Endothelial cell (in vitro differentiated cells): ENCODE results near the gene RPS6KA2. TPM values are rescaled to one million over a fixed set of nuclear protein-coding genes. Genes with fewer than 3 reads are reported as not detected.

Experiments used
- DNase-seq: peaks from one replicate; pipeline ENCODE4 v3.0.0; 2021; ENCODE audit warnings: low spot score
- H3K27ac Mint-ChIP-seq: one replicate; pipeline ENCODE4 v1.8.0; 2021; ENCODE audit warnings: mixed read lengths, inconsistent platforms; ENCODE audit not compliant: unreplicated experiment
- H3K27me3 Mint-ChIP-seq: one replicate; pipeline ENCODE4 v1.8.0; 2021; ENCODE audit warnings: mild to moderate bottlenecking, moderate library complexity, mixed read lengths, inconsistent platforms; ENCODE audit not compliant: unreplicated experiment
- H3K36me3 Mint-ChIP-seq: one replicate; pipeline ENCODE4 v1.8.0; 2021; ENCODE audit warnings: mild to moderate bottlenecking, low read depth, mixed read lengths, inconsistent platforms; ENCODE audit not compliant: unreplicated experiment
- H3K4me1 Mint-ChIP-seq: one replicate; pipeline ENCODE4 v1.8.0; 2021; ENCODE audit warnings: mild to moderate bottlenecking, mixed read lengths, inconsistent platforms; ENCODE audit not compliant: unreplicated experiment
- H3K4me3 Mint-ChIP-seq: one replicate; pipeline ENCODE4 v1.8.0; 2021; ENCODE audit warnings: mild to moderate bottlenecking, mixed read lengths, inconsistent platforms; ENCODE audit not compliant: unreplicated experiment
- H3K9me3 Mint-ChIP-seq: one replicate; pipeline ENCODE4 v1.8.0; 2021; ENCODE audit warnings: mixed read lengths, inconsistent platforms; ENCODE audit not compliant: unreplicated experiment
- CTCF ChIP-seq: fragments of 200-600 bp; sonication (generic); IDR thresholded peaks from one replicate; pipeline ENCODE4 v1.5.0; 2021; ENCODE audit warnings: antibody characterized with exemption; ENCODE audit not compliant: unreplicated experiment
- total RNA-seq: library from RNA; stranded (reverse); fragmentation: NEBNext Ultra II Directional; extraction: Animal tissue kit (Norgen Biotek cat#: 25700); gene quantifications from one replicate; pipeline ENCODE4 v1.2.1, GENCODE V29; 2021; ENCODE audit not compliant: unreplicated experiment

Gene RPS6KA2
- total RNA-seq, 1 donor from 2014 or later = 105 TPM

GRCh38 chr6:166600931-166601330 is 26.1 kb downstream of the RPS6KA2 start:
- Mint-ChIP-seq H3K27me3 (peaks cover 2% of the 10 kb centered on the region), H3K4me3 (no peak overlapping the region), H3K9me3 (no peaks in the 10 kb centered on the region), H3K4me1 (peaks cover 61% of the 10 kb centered on the region), H3K36me3 (peaks cover 47% of the 10 kb centered on the region), H3K27ac (no peak overlapping the region)
- DNase-seq = no peak
- no peak for TF ChIP-seq CTCF

GRCh38 chr6:166599205-166599604 is 27.8 kb downstream of the RPS6KA2 start:
- H3K4me3 Mint-ChIP-seq = no peak overlapping the region
- H3K27me3 Mint-ChIP-seq = peaks cover 2% of the 10 kb centered on the region
- peaks cover 52% of the 10 kb centered on the region for H3K36me3 Mint-ChIP-seq
- H3K4me1 Mint-ChIP-seq = peaks cover 67% of the 10 kb centered on the region
- no peak for DNase-seq
- H3K27ac Mint-ChIP-seq = peak overlapping the region; percentile 100
- TF ChIP-seq CTCF = no peak
- H3K9me3 Mint-ChIP-seq = no peaks in the 10 kb centered on the region

GRCh38 chr6:166598441-166599138 is 28.5 kb downstream of the RPS6KA2 start:
- Mint-ChIP-seq H3K27ac (peak overlapping the region; percentile 100), H3K9me3 (no peaks in the 10 kb centered on the region), H3K27me3 (peaks cover 2% of the 10 kb centered on the region), H3K4me1 (peaks cover 67% of the 10 kb centered on the region), H3K36me3 (peaks cover 51% of the 10 kb centered on the region), H3K4me3 (peak overlapping the region; percentile 56)
- no peak for TF ChIP-seq CTCF
- peak; percentile 42 for DNase-seq

GRCh38 chr6:166597711-166598440 is 29.2 kb downstream of the RPS6KA2 start:
- Mint-ChIP-seq H3K4me1 (peaks cover 68% of the 10 kb centered on the region), H3K9me3 (no peaks in the 10 kb centered on the region), H3K27me3 (peaks cover 2% of the 10 kb centered on the region), H3K36me3 (peaks cover 45% of the 10 kb centered on the region), H3K27ac (peak overlapping the region; percentile 100), H3K4me3 (peak overlapping the region; percentile 56)
- no peak for DNase-seq
- TF ChIP-seq CTCF = no peak
